Measurements from ENCODE around the gene SIPA1L2.

SIPA1L2 gene

GRCh38 chr1:232676307-232676706 is 46.4 kb upstream of the SIPA1L2 start:
- H3K36me3 ChIP-seq (ENCODE audit: insufficient read depth, low read length): no peaks in the 10 kb centered on the region
- H4K20me1 ChIP-seq (ENCODE audit: insufficient read depth, low read length): no peaks in the 10 kb centered on the region
- no peak overlapping the region for H3K4me3 ChIP-seq (ENCODE audit: low read depth, low read length, poor library complexity, severe bottlenecking)
- H3K27me3 ChIP-seq (ENCODE audit: insufficient read depth, low read length): no peaks in the 10 kb centered on the region
- H3F3A ChIP-seq (ENCODE audit: insufficient read depth, low read length): no peaks in the 10 kb centered on the region
- no peak overlapping the region for H3K27ac ChIP-seq (ENCODE audit: low read depth, low read length, poor library complexity, severe bottlenecking)
- H3K9me2 ChIP-seq (ENCODE audit: low read depth, low read length): no peaks in the 10 kb centered on the region
- no peak overlapping the region for H3K4me2 ChIP-seq (ENCODE audit: low read length)
- no peaks in the 10 kb centered on the region for H3K9me3 ChIP-seq (ENCODE audit: low read length)
- H3K9ac ChIP-seq (ENCODE audit: low read length): no peak overlapping the region
- no peak overlapping the region for H2AFZ ChIP-seq (ENCODE audit: low read length)
- no peak for TF ChIP-seq CTCF (IDR thresholded peaks at IDR 0.05; ENCODE audit: low read length)
- TF ChIP-seq EZH2 (IDR thresholded peaks at IDR 0.05; ENCODE audit: borderline replicate concordance, low read length): no peak
- H3K4me1 ChIP-seq (ENCODE audit: insufficient read depth, low read length, severe bottlenecking): no peaks in the 10 kb centered on the region
- H3K79me2 ChIP-seq (ENCODE audit: insufficient read depth, low read length): no peaks in the 10 kb centered on the region

- Histone ChIP-seq H3F3A (ENCODE audit: insufficient read depth, low read length) (no peaks in the 10 kb centered on the region), H3K9me2 (ENCODE audit: low read depth, low read length) (no peaks in the 10 kb centered on the region), H3K4me1 (ENCODE audit: insufficient read depth, low read length, severe bottlenecking) (no peaks in the 10 kb centered on the region), H4K20me1 (ENCODE audit: insufficient read depth, low read length) (no peaks in the 10 kb centered on the region), H3K27me3 (ENCODE audit: insufficient read depth, low read length) (no peaks in the 10 kb centered on the region), H3K27ac (ENCODE audit: low read depth, low read length, poor library complexity, severe bottlenecking) (no peak overlapping the region), H3K9ac (ENCODE audit: low read length) (no peak overlapping the region), H2AFZ (ENCODE audit: low read length) (no peak overlapping the region), H3K36me3 (ENCODE audit: insufficient read depth, low read length) (no peaks in the 10 kb centered on the region), H3K79me2 (ENCODE audit: insufficient read depth, low read length) (no peaks in the 10 kb centered on the region), H3K4me2 (ENCODE audit: low read length) (no peak overlapping the region), H3K4me3 (ENCODE audit: low read depth, low read length, poor library complexity, severe bottlenecking) (no peak overlapping the region), H3K9me3 (ENCODE audit: low read length) (no peaks in the 10 kb centered on the region)
- TF ChIP-seq CTCF (IDR thresholded peaks at IDR 0.05; ENCODE audit: low read length) (no peak), EZH2 (IDR thresholded peaks at IDR 0.05; ENCODE audit: borderline replicate concordance, low read length) (no peak)
These were observed 46.0 kb upstream of the SIPA1L2 start for GRCh38 chr1:232675898-232676297.

- H3K27ac ChIP-seq (ENCODE audit: low read depth, low read length, poor library complexity, severe bottlenecking): no peak overlapping the region
- no peaks in the 10 kb centered on the region for H3K36me3 ChIP-seq (ENCODE audit: insufficient read depth, low read length)
- no peaks in the 10 kb centered on the region for H3K79me2 ChIP-seq (ENCODE audit: insufficient read depth, low read length)
- H3F3A ChIP-seq (ENCODE audit: insufficient read depth, low read length): no peaks in the 10 kb centered on the region
- H3K9me2 ChIP-seq (ENCODE audit: low read depth, low read length): no peaks in the 10 kb centered on the region
- no peak overlapping the region for H2AFZ ChIP-seq (ENCODE audit: low read length)
- no peaks in the 10 kb centered on the region for H3K27me3 ChIP-seq (ENCODE audit: insufficient read depth, low read length)
- no peak overlapping the region for H3K9ac ChIP-seq (ENCODE audit: low read length)
- no peak overlapping the region for H3K4me2 ChIP-seq (ENCODE audit: low read length)
- H3K4me1 ChIP-seq (ENCODE audit: insufficient read depth, low read length, severe bottlenecking): no peaks in the 10 kb centered on the region
- H3K9me3 ChIP-seq (ENCODE audit: low read length): no peaks in the 10 kb centered on the region
- no peaks in the 10 kb centered on the region for H4K20me1 ChIP-seq (ENCODE audit: insufficient read depth, low read length)
- H3K4me3 ChIP-seq (ENCODE audit: low read depth, low read length, poor library complexity, severe bottlenecking): no peak overlapping the region
- TF ChIP-seq EZH2 (IDR thresholded peaks at IDR 0.05; ENCODE audit: borderline replicate concordance, low read length): no peak
- no peak for TF ChIP-seq CTCF (IDR thresholded peaks at IDR 0.05; ENCODE audit: low read length)
These were observed 45.3 kb upstream of the SIPA1L2 start for GRCh38 chr1:232675260-232675659.

All from OCI-LY1 (cell line).